ENCODE data around the gene GGCX. TPM values are rescaled to one million over a fixed set of nuclear protein-coding genes. Genes with fewer than 3 reads are reported as not detected.

GGCX gene
- total and polyA plus RNA-seq, 4 donors: 30.8 to 53.3 (median 37.8) TPM

DNA sequence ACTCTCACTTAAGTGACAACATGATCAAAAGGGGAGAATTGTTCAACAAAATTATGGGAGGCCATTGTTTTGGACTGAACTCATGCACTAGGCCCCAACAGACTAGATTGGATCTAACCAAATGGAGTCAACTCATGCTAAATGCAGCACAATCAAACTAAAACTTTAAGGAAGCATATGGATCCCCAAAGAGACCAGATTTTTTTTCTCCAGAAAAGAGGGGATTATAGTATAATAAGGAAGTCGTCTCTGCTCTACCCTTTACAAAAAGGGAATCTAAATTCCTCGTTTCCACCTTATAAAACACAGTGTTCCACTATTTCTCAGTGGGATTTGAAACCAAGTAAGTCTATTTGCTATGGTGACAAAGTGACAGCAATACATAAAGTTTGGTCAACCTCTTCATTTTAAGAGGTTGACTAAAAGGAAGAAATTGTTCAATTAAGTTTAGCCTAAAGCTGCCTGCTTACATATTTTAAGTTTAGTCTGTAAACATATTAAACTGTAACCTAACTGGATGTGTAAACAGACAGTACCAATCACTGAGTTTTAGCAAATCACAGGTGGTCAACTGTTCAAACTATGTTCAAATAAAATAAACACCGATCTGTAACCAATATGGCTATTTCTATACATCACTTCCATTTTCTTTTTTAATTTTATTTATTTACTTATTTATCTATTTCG, 63.2 kb downstream of the GGCX start:
- no peak overlapping the region for H3K4me3 ChIP-seq (ENCODE audit: low read depth, low read length)

DNA sequence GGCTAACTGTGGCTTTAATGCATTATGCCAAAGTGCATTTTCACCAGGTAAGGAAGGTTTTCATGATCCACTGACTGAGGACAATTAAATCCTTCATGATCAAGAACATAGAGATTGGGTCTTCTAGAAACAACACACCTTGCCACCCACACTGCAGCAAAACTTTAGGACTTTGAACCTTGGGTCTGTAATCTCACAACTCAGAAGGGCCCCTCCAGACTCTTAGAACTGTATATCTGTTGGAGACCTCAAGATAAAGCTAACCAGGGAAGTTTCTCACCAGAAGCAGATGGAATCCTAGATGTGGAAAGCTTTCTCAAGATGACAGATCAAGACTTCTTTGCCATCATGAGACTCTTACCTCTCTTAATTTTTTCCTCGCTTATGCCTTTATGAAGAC, 64.9 kb downstream of the GGCX start:
- DNase-seq (ENCODE audit: low read depth in 4 of 6, low spot score in 6 of 6): no peak
- no peaks in the 10 kb centered on the region for H3K36me3 ChIP-seq (ENCODE audit: control insufficient read depth, insufficient read depth, low read length)

More for the DNA sequence above, 63.2 kb downstream of the GGCX start:
- H3K36me3 ChIP-seq (ENCODE audit: control insufficient read depth, insufficient read depth, low read length): no peaks in the 10 kb centered on the region
- H3K9me3 ChIP-seq (ENCODE audit: control insufficient read depth, insufficient read depth, low read length): no peaks in the 10 kb centered on the region
- H3K27me3 ChIP-seq (ENCODE audit: control insufficient read depth, insufficient read depth, low read length): no peaks in the 10 kb centered on the region
- H3K27ac ChIP-seq (ENCODE audit: low read depth, low read length): no peak overlapping the region
- no peaks in the 10 kb centered on the region for H3K4me1 ChIP-seq (ENCODE audit: control insufficient read depth, insufficient read depth, low read length)
- DNase-seq (ENCODE audit: low read depth in 4 of 6, low spot score in 6 of 6): no peak
- WGBS (ENCODE audit: insufficient coverage): no CpG with 5 or more reads among the region's 4 CpGs

More for the DNA sequence above, 64.9 kb downstream of the GGCX start:
- Histone ChIP-seq H3K4me1 (ENCODE audit: control insufficient read depth, insufficient read depth, low read length) (no peaks in the 10 kb centered on the region), H3K4me3 (ENCODE audit: low read depth, low read length) (no peak overlapping the region), H3K27me3 (ENCODE audit: control insufficient read depth, insufficient read depth, low read length) (no peaks in the 10 kb centered on the region), H3K27ac (ENCODE audit: low read depth, low read length) (no peak overlapping the region), H3K9me3 (ENCODE audit: control insufficient read depth, insufficient read depth, low read length) (no peaks in the 10 kb centered on the region)
- no CpG with 5 or more reads among the region's 1 CpG for WGBS (ENCODE audit: insufficient coverage)

Small RNA genes lying within 50 kb of the gene (small RNA-seq; reads per million reads assigned to genes)
- not detected for gene RN7SL126P (ENCODE audit: low replicate concordance)

Other genes with a start within 250 kb of the GGCX start
- gene TGOLN2, start 233.5 kb downstream of the GGCX start, total RNA-seq: 10 to 100 TPM; 45.5 to 63.7 TPM
- gene TGOLN2, start 233.5 kb downstream of the GGCX start, polyA plus RNA-seq (ENCODE audit: insufficient read length in 2 of 2): 10 to 100 TPM; 64.3 to 69.8 TPM
- 10 to 100 TPM; 30.6 to 32.8 TPM for gene RETSAT, start 207.0 kb downstream of the GGCX start, total RNA-seq
- 10 to 100 TPM; 30.9 to 36.4 TPM for gene RETSAT, start 207.0 kb downstream of the GGCX start, polyA plus RNA-seq (ENCODE audit: insufficient read length in 2 of 2)
- 10 to 100 TPM; 17.4 to 23.9 TPM for gene ELMOD3, start 206.7 kb downstream of the GGCX start, total RNA-seq
- gene ELMOD3, start 206.7 kb downstream of the GGCX start, polyA plus RNA-seq (ENCODE audit: insufficient read length in 2 of 2): 10 to 100 TPM; 25.2 to 35.7 TPM
- gene CAPG, start 151.1 kb downstream of the GGCX start, total RNA-seq: 10 to 100 TPM; 25.7 to 41.3 TPM
- 10 to 100 TPM; 20.2 to 27.7 TPM for gene CAPG, start 151.1 kb downstream of the GGCX start, polyA plus RNA-seq (ENCODE audit: insufficient read length in 2 of 2)
- 1 to 10 TPM in 1 of 2 donors, not detected in 1; 1.2 TPM for gene SH2D6, start 142.8 kb downstream of the GGCX start, total RNA-seq
- gene SH2D6, start 142.8 kb downstream of the GGCX start, polyA plus RNA-seq (ENCODE audit: insufficient read length in 2 of 2): 1 to 10 TPM; 1.0 to 2.1 TPM
- 100 to 1,000 TPM; 112 to 119 TPM for gene MAT2A, start 22.3 kb downstream of the GGCX start, total RNA-seq
- 100 to 1,000 TPM; 327 to 337 TPM for gene MAT2A, start 22.3 kb downstream of the GGCX start, polyA plus RNA-seq (ENCODE audit: insufficient read length in 2 of 2)
- gene VAMP8, start 16.1 kb upstream of the GGCX start, total RNA-seq: 10 to 100 TPM; 10.3 to 32.3 TPM
- gene VAMP8, start 16.1 kb upstream of the GGCX start, polyA plus RNA-seq (ENCODE audit: insufficient read length in 2 of 2): 10 to 100 TPM; 11.5 to 13.9 TPM
- gene VAMP5, start 22.9 kb upstream of the GGCX start, total RNA-seq: 10 to 100 TPM; 13.7 to 45.4 TPM
- 10 to 100 TPM; 27.1 to 43.5 TPM for gene VAMP5, start 22.9 kb upstream of the GGCX start, polyA plus RNA-seq (ENCODE audit: insufficient read length in 2 of 2)
- gene RNF181, start 34.3 kb upstream of the GGCX start, total RNA-seq: 100 to 1,000 TPM in 1 of 2 donors, 10 to 100 TPM in 1; 69.3 to 213 TPM
- 100 to 1,000 TPM; 105 to 111 TPM for gene RNF181, start 34.3 kb upstream of the GGCX start, polyA plus RNA-seq (ENCODE audit: insufficient read length in 2 of 2)
- 10 to 100 TPM in 1 of 2 donors, 1 to 10 TPM in 1; 5.4 to 22.2 TPM for gene TMEM150A, start 41.2 kb upstream of the GGCX start, total RNA-seq
- gene TMEM150A, start 41.2 kb upstream of the GGCX start, polyA plus RNA-seq (ENCODE audit: insufficient read length in 2 of 2): 10 to 100 TPM; 12.6 to 18.5 TPM
- gene C2orf68, start 50.6 kb upstream of the GGCX start, total RNA-seq: 10 to 100 TPM; 31.6 to 40.4 TPM
- 10 to 100 TPM; 41.7 to 53.0 TPM for gene C2orf68, start 50.6 kb upstream of the GGCX start, polyA plus RNA-seq (ENCODE audit: insufficient read length in 2 of 2)
- gene USP39, start 54.7 kb upstream of the GGCX start, total RNA-seq: 10 to 100 TPM; 33.7 to 48.5 TPM
- gene USP39, start 54.7 kb upstream of the GGCX start, polyA plus RNA-seq (ENCODE audit: insufficient read length in 2 of 2): 10 to 100 TPM; 54.1 to 59.6 TPM
- gene SFTPB, start 106.7 kb upstream of the GGCX start, total RNA-seq: not detected
- under 1 TPM in 1 of 2 donors, not detected in 1; 0.12 TPM for gene SFTPB, start 106.7 kb upstream of the GGCX start, polyA plus RNA-seq (ENCODE audit: insufficient read length in 2 of 2)
- gene GNLY, start 132.9 kb upstream of the GGCX start, total RNA-seq: under 1 TPM; 0.40 to 0.55 TPM
- under 1 TPM in 1 of 2 donors, not detected in 1; 0.80 TPM for gene GNLY, start 132.9 kb upstream of the GGCX start, polyA plus RNA-seq (ENCODE audit: insufficient read length in 2 of 2)
- 10 to 100 TPM in 1 of 2 donors, 1 to 10 TPM in 1; 5.8 to 25.8 TPM for gene ATOH8, start 192.5 kb upstream of the GGCX start, total RNA-seq
- 10 to 100 TPM; 13.5 to 16.8 TPM for gene ATOH8, start 192.5 kb upstream of the GGCX start, polyA plus RNA-seq (ENCODE audit: insufficient read length in 2 of 2)